GM23338 (cell line): ENCODE results near the gene DSCAML1. TPM values are rescaled to one million over a fixed set of nuclear protein-coding genes. Genes with fewer than 3 reads are reported as not detected.

Experiments used
- ATAC-seq: fragments of 200-7000 bp; cut with Tn5 transposase; 3 replicates; pipeline ENCODE4 v1.9.1; 2020
- DNase-seq: peaks from one replicate; pipeline ENCODE4 v3.0.0-alpha.2; 2015; ENCODE audit warnings: low spot score
- H2AFZ ChIP-seq: fragments of 200-600 bp; sonication (generic); 2 replicates; pipeline ENCODE4 v1.8.0; 2016; ENCODE audit warnings: antibody characterized with exemption, mild to moderate bottlenecking, moderate library complexity
- H3F3A ChIP-seq: fragments of 200-600 bp; sonication (generic); replicated peaks from 2 replicates; pipeline ENCODE4 v1.8.0; 2017; ENCODE audit warnings: antibody characterized with exemption, mixed run types, low read depth
- H3K27ac ChIP-seq: fragments of 200-600 bp; sonication (generic); 2 replicates; pipeline ENCODE4 v1.6.1; 2016; ENCODE audit warnings: low read depth
- H3K27me3 ChIP-seq: fragments of 200-600 bp; sonication (generic); 2 replicates; pipeline ENCODE4 v1.8.0; 2016; ENCODE audit warnings: mild to moderate bottlenecking, mixed run types, moderate library complexity; ENCODE audit not compliant: insufficient read depth
- H3K36me3 ChIP-seq: fragments of 200-600 bp; sonication (generic); 2 replicates; pipeline ENCODE4 v1.8.0; 2016; ENCODE audit warnings: mild to moderate bottlenecking; ENCODE audit not compliant: insufficient read depth
- H3K4me1 ChIP-seq: fragments of 200-600 bp; sonication (generic); 2 replicates; pipeline ENCODE4 v1.8.0; 2016; ENCODE audit warnings: mild to moderate bottlenecking, moderate library complexity; ENCODE audit not compliant: insufficient read depth
- H3K4me2 ChIP-seq: fragments of 200-600 bp; sonication (generic); 2 replicates; pipeline ENCODE4 v1.7.1; 2017; ENCODE audit warnings: mixed run types
- H3K4me3 ChIP-seq: fragments of 200-600 bp; sonication (generic); 2 replicates; pipeline ENCODE4 v1.6.1; 2016; ENCODE audit warnings: mixed run types
- H3K79me2 ChIP-seq: fragments of 200-600 bp; sonication (generic); replicated peaks from 2 replicates; pipeline ENCODE4 v1.8.0; 2017; ENCODE audit warnings: mild to moderate bottlenecking; ENCODE audit not compliant: insufficient read depth
- H3K9me2 ChIP-seq: fragments of 200-600 bp; sonication (generic); 2 replicates; pipeline ENCODE4 v1.8.0; 2017; ENCODE audit not compliant: insufficient read depth
- H4K20me1 ChIP-seq: fragments of 200-600 bp; sonication (generic); replicated peaks from 2 replicates; pipeline ENCODE4 v1.8.0; 2017; ENCODE audit warnings: mild to moderate bottlenecking; ENCODE audit not compliant: insufficient read depth
- H3K27ac Mint-ChIP-seq: 2 replicates; pipeline ENCODE4 v1.8.0; 2020; ENCODE audit warnings: inconsistent platforms, mild to moderate bottlenecking, moderate library complexity, mixed read lengths
- H3K27me3 Mint-ChIP-seq: 3 replicates; pipeline ENCODE4 v1.8.0; 2022; ENCODE audit warnings: low read depth, mild to moderate bottlenecking, moderate library complexity, mixed read lengths, inconsistent platforms; ENCODE audit not compliant: insufficient read depth, poor library complexity
- H3K36me3 Mint-ChIP-seq: 3 replicates; pipeline ENCODE4 v1.8.0; 2021; ENCODE audit warnings: low read depth, mild to moderate bottlenecking, inconsistent platforms, moderate library complexity, mixed read lengths
- H3K4me1 Mint-ChIP-seq: 3 replicates; pipeline ENCODE4 v1.8.0; 2020; ENCODE audit warnings: mild to moderate bottlenecking, inconsistent platforms, mixed read lengths
- H3K4me3 Mint-ChIP-seq: 3 replicates; pipeline ENCODE4 v1.8.0; 2021; ENCODE audit warnings: moderate library complexity, mild to moderate bottlenecking, inconsistent platforms, mixed read lengths
- H3K9me3 Mint-ChIP-seq: 3 replicates; pipeline ENCODE4 v1.8.0; 2020; ENCODE audit warnings: moderate library complexity, mild to moderate bottlenecking, inconsistent platforms, mixed read lengths
- CREB1 ChIP-seq: fragments of 250-450 bp; sonication (Bioruptor Pico); IDR thresholded peaks from 2 replicates; pipeline ENCODE4 v1.5.0; 2020; ENCODE audit warnings: low read depth, mild to moderate bottlenecking, moderate library complexity
- EZH2 ChIP-seq: fragments of 200-600 bp; sonication (generic); IDR thresholded peaks from one replicate; pipeline ENCODE4 v1.8.0; 2017; ENCODE audit warnings: antibody characterized with exemption, mild to moderate bottlenecking, low read depth; ENCODE audit not compliant: unreplicated experiment
- EZH2phosphoT487 ChIP-seq: fragments of 200-600 bp; sonication (generic); IDR thresholded peaks from one replicate; pipeline ENCODE4 v1.8.1; 2018; ENCODE audit warnings: antibody characterized with exemption; ENCODE audit not compliant: unreplicated experiment
- JUNB ChIP-seq: IDR thresholded peaks from one replicate; pipeline ENCODE4 v1.6.1; 2016; ENCODE audit warnings: antibody characterized with exemption; ENCODE audit not compliant: unreplicated experiment
- NANOG ChIP-seq: IDR thresholded peaks from 2 replicates; pipeline ENCODE4 v1.6.1; 2016; ENCODE audit warnings: antibody characterized with exemption, borderline replicate concordance
- POLR2AphosphoS5 ChIP-seq: IDR thresholded peaks from 2 replicates; pipeline ENCODE4 v1.6.1; 2016; ENCODE audit warnings: antibody characterized with exemption, low read depth
- STAT1 ChIP-seq: IDR thresholded peaks from one replicate; pipeline ENCODE4 v1.6.1; 2016; ENCODE audit warnings: antibody characterized with exemption; ENCODE audit not compliant: unreplicated experiment
- ZNF114 ChIP-seq: fragments of 250-450 bp; sonication (Bioruptor Pico); IDR thresholded peaks from 2 replicates; pipeline ENCODE4 v1.5.0; 2020; ENCODE audit warnings: mild to moderate bottlenecking, moderate library complexity
- ZNF331 ChIP-seq: fragments of 250-450 bp; sonication (Bioruptor Pico); IDR thresholded peaks from 2 replicates; pipeline ENCODE4 v1.5.0; 2020; ENCODE audit warnings: low read depth, mild to moderate bottlenecking, moderate library complexity
- polyA plus RNA-seq: library from polyadenylated mRNA; unstranded; fragments of >200 nt; fragmentation: Nextera tagmentation; extraction: Ambion mirVana; gene quantifications from 2 replicates; pipeline ENCODE4 v1.2.1, GENCODE V29; 2016
- total RNA-seq: library from RNA; depleted of rRNA; stranded (reverse); fragments of >200 nt; shearing (Covaris generic); gene quantifications from 2 replicates; pipeline ENCODE4 v1.2.3, GENCODE V29; 2014
- TF ChIP-seq, protein P1 (sequence below): IDR thresholded peaks from 2 replicates; pipeline ENCODE4 v1.6.1; 2016; ENCODE audit warnings: antibody characterized with exemption
- TF ChIP-seq, protein P2 (sequence below): IDR thresholded peaks from one replicate; pipeline ENCODE4 v1.6.1; 2018; ENCODE audit warnings: antibody characterized with exemption; ENCODE audit not compliant: unreplicated experiment
- TF ChIP-seq, protein P3 (sequence below), 2 experiments: fragments of 200-600 bp in 1 of 2; sonication (generic) in 1 of 2; conservative IDR thresholded peaks; 2 replicates each; pipeline versions ENCODE4 v1.5.1 to v1.6.1; 2016 to 2017; ENCODE audit warnings: antibody characterized with exemption in 2 of 2, low read depth in 2 of 2, mild to moderate bottlenecking in 2 of 2, moderate library complexity in 1 of 2
- TF ChIP-seq, protein P4 (sequence below): fragments of 250-450 bp; sonication (Bioruptor Pico); IDR thresholded peaks from 2 replicates; pipeline ENCODE4 v1.5.0; 2020; ENCODE audit warnings: mild to moderate bottlenecking, moderate library complexity

The DSCAML1 gene
- total and polyA plus RNA-seq, 2 experiments from 2014 or later = 0.17 TPM; not detected in 1

DNA sequence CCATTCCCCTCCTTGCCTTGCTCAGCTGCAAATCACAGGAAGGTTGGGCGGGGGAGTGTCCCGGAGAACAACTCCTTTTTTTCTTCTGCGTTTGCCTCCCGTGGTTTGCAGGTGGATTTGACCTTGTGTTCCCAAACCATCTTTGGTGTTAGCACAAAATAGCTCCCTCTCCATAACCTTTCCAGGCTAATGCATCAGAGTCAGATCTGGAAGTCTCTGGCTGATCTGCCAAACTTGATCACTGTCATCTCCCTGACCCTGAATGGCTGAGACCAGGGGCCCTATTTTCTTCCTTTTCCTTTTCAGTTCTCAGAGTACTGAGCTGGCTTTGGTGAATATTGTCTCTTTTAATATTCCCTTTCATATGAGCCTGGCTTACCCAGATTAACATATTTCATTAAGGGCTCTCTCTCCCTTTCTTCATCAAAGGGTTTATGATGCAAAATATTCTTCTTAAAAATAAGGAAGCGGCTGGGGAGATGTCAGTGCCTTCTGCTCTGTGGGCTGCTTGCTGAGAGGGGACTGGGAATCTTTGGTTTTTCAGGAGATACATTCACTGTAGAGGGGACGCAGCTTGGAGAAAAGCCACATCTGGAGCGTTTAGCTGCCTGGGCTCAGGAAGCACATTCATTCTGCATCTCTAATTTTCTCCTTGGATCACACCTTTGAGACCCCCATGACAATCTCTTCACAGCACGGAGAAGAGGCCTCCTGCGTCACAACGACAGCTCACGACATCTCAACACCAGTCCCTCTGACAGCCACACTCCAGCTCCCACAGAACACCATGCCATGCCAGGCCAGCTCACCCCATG, 321.1 kb downstream of the DSCAML1 start:
- H2AFZ ChIP-seq = no peak overlapping the region
- no peaks in the 10 kb centered on the region for H4K20me1 ChIP-seq
- H3K36me3 Mint-ChIP-seq = no peaks in the 10 kb centered on the region
- H3K9me3 Mint-ChIP-seq = no peaks in the 10 kb centered on the region; the same call in 2 of the 3 replicates
- peaks cover 32% of the 10 kb centered on the region for H3K4me1 Mint-ChIP-seq
- H3K27me3 ChIP-seq = no peaks in the 10 kb centered on the region
- peaks cover 8% of the 10 kb centered on the region; the same call in 1 of the 2 replicates for H3K4me1 ChIP-seq
- no peak overlapping the region for H3K27ac Mint-ChIP-seq
- 0 out of 2 replicates have a peak, but pooled peaks cover 2% of the 10 kb centered on the region for H3K9me2 ChIP-seq
- no peak for DNase-seq
- ATAC-seq = no peak; the same call in 2 of the 3 replicates
- no peaks in the 10 kb centered on the region for H3K36me3 ChIP-seq
- H3K4me3 Mint-ChIP-seq = no peak overlapping the region
- no peak overlapping the region for H3K4me2 ChIP-seq
- H3F3A ChIP-seq = no peaks in the 10 kb centered on the region
- TF ChIP-seq, protein P1, sequence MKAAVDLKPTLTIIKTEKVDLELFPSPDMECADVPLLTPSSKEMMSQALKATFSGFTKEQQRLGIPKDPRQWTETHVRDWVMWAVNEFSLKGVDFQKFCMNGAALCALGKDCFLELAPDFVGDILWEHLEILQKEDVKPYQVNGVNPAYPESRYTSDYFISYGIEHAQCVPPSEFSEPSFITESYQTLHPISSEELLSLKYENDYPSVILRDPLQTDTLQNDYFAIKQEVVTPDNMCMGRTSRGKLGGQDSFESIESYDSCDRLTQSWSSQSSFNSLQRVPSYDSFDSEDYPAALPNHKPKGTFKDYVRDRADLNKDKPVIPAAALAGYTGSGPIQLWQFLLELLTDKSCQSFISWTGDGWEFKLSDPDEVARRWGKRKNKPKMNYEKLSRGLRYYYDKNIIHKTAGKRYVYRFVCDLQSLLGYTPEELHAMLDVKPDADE = no peak
- TF ChIP-seq EZH2phosphoT487 (no peak), STAT1 (no peak), EZH2 (no peak), NANOG (no peak), JUNB (no peak), POLR2AphosphoS5 (no peak), ZNF114 (CRISPR knock-in tag) (no peak), CREB1 (CRISPR knock-in tag) (no peak), ZNF331 (no peak)
- TF ChIP-seq, protein P2, sequence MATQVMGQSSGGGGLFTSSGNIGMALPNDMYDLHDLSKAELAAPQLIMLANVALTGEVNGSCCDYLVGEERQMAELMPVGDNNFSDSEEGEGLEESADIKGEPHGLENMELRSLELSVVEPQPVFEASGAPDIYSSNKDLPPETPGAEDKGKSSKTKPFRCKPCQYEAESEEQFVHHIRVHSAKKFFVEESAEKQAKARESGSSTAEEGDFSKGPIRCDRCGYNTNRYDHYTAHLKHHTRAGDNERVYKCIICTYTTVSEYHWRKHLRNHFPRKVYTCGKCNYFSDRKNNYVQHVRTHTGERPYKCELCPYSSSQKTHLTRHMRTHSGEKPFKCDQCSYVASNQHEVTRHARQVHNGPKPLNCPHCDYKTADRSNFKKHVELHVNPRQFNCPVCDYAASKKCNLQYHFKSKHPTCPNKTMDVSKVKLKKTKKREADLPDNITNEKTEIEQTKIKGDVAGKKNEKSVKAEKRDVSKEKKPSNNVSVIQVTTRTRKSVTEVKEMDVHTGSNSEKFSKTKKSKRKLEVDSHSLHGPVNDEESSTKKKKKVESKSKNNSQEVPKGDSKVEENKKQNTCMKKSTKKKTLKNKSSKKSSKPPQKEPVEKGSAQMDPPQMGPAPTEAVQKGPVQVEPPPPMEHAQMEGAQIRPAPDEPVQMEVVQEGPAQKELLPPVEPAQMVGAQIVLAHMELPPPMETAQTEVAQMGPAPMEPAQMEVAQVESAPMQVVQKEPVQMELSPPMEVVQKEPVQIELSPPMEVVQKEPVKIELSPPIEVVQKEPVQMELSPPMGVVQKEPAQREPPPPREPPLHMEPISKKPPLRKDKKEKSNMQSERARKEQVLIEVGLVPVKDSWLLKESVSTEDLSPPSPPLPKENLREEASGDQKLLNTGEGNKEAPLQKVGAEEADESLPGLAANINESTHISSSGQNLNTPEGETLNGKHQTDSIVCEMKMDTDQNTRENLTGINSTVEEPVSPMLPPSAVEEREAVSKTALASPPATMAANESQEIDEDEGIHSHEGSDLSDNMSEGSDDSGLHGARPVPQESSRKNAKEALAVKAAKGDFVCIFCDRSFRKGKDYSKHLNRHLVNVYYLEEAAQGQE = no peak
- TF ChIP-seq, protein P3, sequence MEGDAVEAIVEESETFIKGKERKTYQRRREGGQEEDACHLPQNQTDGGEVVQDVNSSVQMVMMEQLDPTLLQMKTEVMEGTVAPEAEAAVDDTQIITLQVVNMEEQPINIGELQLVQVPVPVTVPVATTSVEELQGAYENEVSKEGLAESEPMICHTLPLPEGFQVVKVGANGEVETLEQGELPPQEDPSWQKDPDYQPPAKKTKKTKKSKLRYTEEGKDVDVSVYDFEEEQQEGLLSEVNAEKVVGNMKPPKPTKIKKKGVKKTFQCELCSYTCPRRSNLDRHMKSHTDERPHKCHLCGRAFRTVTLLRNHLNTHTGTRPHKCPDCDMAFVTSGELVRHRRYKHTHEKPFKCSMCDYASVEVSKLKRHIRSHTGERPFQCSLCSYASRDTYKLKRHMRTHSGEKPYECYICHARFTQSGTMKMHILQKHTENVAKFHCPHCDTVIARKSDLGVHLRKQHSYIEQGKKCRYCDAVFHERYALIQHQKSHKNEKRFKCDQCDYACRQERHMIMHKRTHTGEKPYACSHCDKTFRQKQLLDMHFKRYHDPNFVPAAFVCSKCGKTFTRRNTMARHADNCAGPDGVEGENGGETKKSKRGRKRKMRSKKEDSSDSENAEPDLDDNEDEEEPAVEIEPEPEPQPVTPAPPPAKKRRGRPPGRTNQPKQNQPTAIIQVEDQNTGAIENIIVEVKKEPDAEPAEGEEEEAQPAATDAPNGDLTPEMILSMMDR (conservative IDR thresholded peaks at IDR 0.05; ENCODE audit: low read depth in 2 of 2) = no peak
- TF ChIP-seq, protein P4, sequence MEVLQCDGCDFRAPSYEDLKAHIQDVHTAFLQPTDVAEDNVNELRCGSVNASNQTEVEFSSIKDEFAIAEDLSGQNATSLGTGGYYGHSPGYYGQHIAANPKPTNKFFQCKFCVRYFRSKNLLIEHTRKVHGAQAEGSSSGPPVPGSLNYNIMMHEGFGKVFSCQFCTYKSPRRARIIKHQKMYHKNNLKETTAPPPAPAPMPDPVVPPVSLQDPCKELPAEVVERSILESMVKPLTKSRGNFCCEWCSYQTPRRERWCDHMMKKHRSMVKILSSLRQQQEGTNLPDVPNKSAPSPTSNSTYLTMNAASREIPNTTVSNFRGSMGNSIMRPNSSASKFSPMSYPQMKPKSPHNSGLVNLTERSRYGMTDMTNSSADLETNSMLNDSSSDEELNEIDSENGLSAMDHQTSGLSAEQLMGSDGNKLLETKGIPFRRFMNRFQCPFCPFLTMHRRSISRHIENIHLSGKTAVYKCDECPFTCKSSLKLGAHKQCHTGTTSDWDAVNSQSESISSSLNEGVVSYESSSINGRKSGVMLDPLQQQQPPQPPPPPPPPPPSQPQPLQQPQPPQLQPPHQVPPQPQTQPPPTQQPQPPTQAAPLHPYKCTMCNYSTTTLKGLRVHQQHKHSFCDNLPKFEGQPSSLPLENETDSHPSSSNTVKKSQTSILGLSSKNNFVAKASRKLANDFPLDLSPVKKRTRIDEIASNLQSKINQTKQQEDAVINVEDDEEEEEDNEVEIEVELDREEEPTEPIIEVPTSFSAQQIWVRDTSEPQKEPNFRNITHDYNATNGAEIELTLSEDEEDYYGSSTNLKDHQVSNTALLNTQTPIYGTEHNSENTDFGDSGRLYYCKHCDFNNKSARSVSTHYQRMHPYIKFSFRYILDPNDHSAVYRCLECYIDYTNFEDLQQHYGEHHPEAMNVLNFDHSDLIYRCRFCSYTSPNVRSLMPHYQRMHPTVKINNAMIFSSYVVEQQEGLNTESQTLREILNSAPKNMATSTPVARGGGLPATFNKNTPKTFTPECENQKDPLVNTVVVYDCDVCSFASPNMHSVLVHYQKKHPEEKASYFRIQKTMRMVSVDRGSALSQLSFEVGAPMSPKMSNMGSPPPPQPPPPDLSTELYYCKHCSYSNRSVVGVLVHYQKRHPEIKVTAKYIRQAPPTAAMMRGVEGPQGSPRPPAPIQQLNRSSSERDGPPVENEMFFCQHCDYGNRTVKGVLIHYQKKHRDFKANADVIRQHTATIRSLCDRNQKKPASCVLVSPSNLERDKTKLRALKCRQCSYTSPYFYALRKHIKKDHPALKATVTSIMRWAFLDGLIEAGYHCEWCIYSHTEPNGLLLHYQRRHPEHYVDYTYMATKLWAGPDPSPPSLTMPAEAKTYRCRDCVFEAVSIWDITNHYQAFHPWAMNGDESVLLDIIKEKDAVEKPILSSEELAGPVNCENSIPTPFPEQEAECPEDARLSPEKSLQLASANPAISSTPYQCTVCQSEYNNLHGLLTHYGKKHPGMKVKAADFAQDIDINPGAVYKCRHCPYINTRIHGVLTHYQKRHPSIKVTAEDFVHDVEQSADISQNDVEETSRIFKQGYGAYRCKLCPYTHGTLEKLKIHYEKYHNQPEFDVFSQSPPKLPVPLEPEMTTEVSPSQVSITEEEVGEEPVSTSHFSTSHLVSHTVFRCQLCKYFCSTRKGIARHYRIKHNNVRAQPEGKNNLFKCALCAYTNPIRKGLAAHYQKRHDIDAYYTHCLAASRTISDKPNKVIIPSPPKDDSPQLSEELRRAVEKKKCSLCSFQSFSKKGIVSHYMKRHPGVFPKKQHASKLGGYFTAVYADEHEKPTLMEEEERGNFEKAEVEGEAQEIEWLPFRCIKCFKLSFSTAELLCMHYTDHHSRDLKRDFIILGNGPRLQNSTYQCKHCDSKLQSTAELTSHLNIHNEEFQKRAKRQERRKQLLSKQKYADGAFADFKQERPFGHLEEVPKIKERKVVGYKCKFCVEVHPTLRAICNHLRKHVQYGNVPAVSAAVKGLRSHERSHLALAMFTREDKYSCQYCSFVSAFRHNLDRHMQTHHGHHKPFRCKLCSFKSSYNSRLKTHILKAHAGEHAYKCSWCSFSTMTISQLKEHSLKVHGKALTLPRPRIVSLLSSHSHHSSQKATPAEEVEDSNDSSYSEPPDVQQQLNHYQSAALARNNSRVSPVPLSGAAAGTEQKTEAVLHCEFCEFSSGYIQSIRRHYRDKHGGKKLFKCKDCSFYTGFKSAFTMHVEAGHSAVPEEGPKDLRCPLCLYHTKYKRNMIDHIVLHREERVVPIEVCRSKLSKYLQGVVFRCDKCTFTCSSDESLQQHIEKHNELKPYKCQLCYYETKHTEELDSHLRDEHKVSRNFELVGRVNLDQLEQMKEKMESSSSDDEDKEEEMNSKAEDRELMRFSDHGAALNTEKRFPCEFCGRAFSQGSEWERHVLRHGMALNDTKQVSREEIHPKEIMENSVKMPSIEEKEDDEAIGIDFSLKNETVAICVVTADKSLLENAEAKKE (CRISPR knock-in tag) = no peak
- no peaks in the 10 kb centered on the region for H3K79me2 ChIP-seq
- H3K4me3 ChIP-seq = no peak overlapping the region
- H3K27me3 Mint-ChIP-seq = peaks cover 20% of the 10 kb centered on the region
- H3K27ac ChIP-seq = no peak overlapping the region
